HG02588 (cell line): ENCODE measurements around the gene HS6ST2.

Experiments used
- ATAC-seq: cut with Tn5 transposase; IDR thresholded peaks from one replicate; pipeline ENCODE4 v1.9.1; 2021; ENCODE audit warnings: mild to moderate bottlenecking, moderate library complexity; ENCODE audit not compliant: unreplicated experiment

HS6ST2 gene

GRCh38 chrX:132748268-132748667 is 210.2 kb downstream of the HS6ST2 start:
- no peak for ATAC-seq

- no peak for ATAC-seq
Observed at GRCh38 chrX:132745593-132745992, 212.8 kb downstream of the HS6ST2 start.

GRCh38 chrX:132744470-132744869 is 214.0 kb downstream of the HS6ST2 start:
- no peak for ATAC-seq

GRCh38 chrX:132743086-132743485 is 215.3 kb downstream of the HS6ST2 start:
- ATAC-seq, result no peak

GRCh38 chrX:132742246-132742645 is 216.2 kb downstream of the HS6ST2 start:
- ATAC-seq, result no peak

- ATAC-seq, result no peak
Observed at GRCh38 chrX:132741689-132742088, 216.7 kb downstream of the HS6ST2 start.

GRCh38 chrX:132740316-132741123 is 217.9 kb downstream of the HS6ST2 start:
- no peak for ATAC-seq

GRCh38 chrX:132738951-132739350 is 219.5 kb downstream of the HS6ST2 start:
- no peak for ATAC-seq

- no peak for ATAC-seq
Observed at GRCh38 chrX:132737743-132738142, 220.7 kb downstream of the HS6ST2 start.

GRCh38 chrX:132732236-132732635 is 226.2 kb downstream of the HS6ST2 start:
- ATAC-seq, result no peak

- ATAC-seq, result no peak
Observed at GRCh38 chrX:132730726-132731125, 227.7 kb downstream of the HS6ST2 start.

- no peak for ATAC-seq
Observed at GRCh38 chrX:132730266-132730665, 228.2 kb downstream of the HS6ST2 start.

- ATAC-seq, result no peak
Observed at GRCh38 chrX:132728296-132728695, 230.1 kb downstream of the HS6ST2 start.

GRCh38 chrX:132718431-132718958 is 239.9 kb downstream of the HS6ST2 start:
- ATAC-seq, result no peak

GRCh38 chrX:132716006-132716405 is 242.4 kb downstream of the HS6ST2 start:
- ATAC-seq, result no peak

- no peak for ATAC-seq
Observed at GRCh38 chrX:132714913-132715312, 243.5 kb downstream of the HS6ST2 start.

- no peak for ATAC-seq
Observed at GRCh38 chrX:132712350-132712749, 246.1 kb downstream of the HS6ST2 start.

- no peak for ATAC-seq
Observed at GRCh38 chrX:132710656-132711155, 247.7 kb downstream of the HS6ST2 start.

GRCh38 chrX:132708529-132708928 is 249.9 kb downstream of the HS6ST2 start:
- no peak for ATAC-seq

- no peak for ATAC-seq
Observed at GRCh38 chrX:132704769-132705168, 253.7 kb downstream of the HS6ST2 start.

GRCh38 chrX:132694382-132694781 is 264.0 kb downstream of the HS6ST2 start:
- ATAC-seq, result no peak

- no peak for ATAC-seq
Observed at GRCh38 chrX:132692526-132692925, 265.9 kb downstream of the HS6ST2 start.
